GM18508 (cell line): ENCODE data around the gene MMP14.
"Not testable (repeated sequence)": the region's sequence is repeated elsewhere in the genome, so short reads cannot be mapped to it uniquely, and the experiment has no call there.

Experiments
- ATAC-seq: cut with Tn5 transposase; IDR thresholded peaks from one replicate; pipeline ENCODE4 v1.9.1; 2021; ENCODE audit warnings: moderate number of reproducible peaks; ENCODE audit not compliant: insufficient read depth, unreplicated experiment

The MMP14 gene

DNA sequence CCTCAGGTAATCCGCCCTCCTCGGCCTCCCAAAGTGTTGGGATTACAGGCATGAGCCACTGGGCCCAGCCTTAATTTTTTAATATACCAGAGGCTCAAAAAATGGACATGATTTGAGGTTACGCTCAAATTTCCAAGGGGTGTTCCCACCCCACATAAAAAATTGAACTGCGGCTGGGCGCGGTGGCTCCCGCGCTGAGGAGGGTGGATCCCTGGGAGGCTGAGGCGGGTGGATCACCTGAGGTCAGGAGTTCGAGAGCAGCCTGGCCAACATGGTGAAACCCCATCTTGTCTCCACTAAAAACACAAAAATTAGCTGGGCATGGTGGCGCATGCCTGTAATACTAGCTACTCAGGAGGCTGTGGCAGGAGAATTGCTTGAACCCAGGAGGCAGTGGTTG lies 17.9 kb downstream of the MMP14 start:
- ATAC-seq: not testable (repeated sequence)

GRCh38 chr14:22854963-22855724 lies 18.8 kb downstream of the MMP14 start:
- no peak for ATAC-seq

- ATAC-seq: no peak
Observed at GRCh38 chr14:22856428-22856827, 20.0 kb downstream of the MMP14 start.

GRCh38 chr14:22860377-22860776 lies 24.0 kb downstream of the MMP14 start:
- ATAC-seq: not testable (repeated sequence)

GRCh38 chr14:22861651-22862050 lies 25.3 kb downstream of the MMP14 start:
- no peak for ATAC-seq

DNA sequence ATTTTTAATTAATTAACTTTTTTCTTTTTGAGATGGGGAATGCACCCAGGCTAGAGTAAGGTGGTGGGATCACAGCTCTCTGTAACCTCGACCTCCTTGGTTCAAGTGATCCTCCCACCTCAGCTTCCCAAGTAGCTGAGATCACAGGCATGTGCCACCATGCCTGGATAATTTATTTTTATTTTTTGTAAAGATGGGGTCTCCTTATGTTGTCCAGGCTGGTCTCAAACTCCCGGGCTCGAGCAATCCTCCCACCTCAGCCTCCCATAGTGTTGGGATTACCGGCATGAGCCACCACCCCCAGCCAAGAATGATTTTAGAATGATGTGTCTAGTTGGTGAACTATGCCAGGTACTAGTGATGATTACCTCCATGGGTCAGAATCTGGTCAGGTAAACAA lies 28.6 kb downstream of the MMP14 start:
- ATAC-seq: no peak

DNA sequence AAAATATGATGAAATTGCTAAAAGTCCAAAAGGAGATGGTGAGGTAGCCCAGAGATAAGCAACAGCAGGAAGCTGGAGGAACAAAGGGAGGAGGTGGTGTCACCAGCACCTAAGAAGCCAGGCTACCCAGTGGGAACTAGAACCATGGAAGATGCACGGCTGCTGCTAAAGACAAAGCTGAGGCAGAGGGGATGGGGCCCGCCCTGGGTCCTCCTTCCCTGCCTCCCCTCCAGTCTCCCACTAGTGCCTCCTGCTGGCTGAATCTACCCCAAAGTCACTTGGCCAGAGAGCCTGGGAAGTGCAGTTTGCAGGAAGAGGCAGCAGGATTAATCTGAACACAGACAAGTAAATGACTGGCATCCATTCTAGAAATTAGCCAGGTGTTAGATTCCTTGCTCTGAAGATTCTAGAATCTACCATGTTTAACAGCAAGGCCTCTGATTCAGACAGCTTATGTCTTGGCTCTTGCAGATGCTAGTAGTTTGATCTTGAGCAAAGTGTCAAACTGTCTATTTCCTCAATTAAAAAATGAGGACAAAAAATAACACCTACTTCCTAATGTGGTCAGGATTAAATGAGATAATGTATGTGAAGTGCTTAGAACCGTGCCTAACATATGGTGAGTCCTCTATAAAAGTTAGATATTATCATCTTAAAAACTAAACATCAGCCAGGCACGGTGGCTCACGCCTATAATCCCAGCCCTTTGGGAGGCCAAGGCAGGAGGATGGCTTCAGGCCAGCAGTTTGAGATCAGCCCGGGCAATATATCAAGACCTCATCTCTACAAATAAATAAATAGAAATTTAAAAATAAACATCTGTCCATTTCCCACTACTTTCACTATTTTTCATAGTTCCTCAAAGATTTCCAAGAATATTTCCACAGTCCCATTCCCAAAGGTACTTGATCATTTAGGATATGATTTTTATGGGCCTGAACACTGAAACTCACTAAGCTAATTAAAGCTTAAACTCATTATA lies 29.3 kb downstream of the MMP14 start:
- no peak for ATAC-seq

GRCh38 chr14:22866874-22867273 lies 30.5 kb downstream of the MMP14 start:
- ATAC-seq: no peak

- peak; percentile 51 for ATAC-seq
Observed at GRCh38 chr14:22870811-22871223, 34.4 kb downstream of the MMP14 start.

DNA sequence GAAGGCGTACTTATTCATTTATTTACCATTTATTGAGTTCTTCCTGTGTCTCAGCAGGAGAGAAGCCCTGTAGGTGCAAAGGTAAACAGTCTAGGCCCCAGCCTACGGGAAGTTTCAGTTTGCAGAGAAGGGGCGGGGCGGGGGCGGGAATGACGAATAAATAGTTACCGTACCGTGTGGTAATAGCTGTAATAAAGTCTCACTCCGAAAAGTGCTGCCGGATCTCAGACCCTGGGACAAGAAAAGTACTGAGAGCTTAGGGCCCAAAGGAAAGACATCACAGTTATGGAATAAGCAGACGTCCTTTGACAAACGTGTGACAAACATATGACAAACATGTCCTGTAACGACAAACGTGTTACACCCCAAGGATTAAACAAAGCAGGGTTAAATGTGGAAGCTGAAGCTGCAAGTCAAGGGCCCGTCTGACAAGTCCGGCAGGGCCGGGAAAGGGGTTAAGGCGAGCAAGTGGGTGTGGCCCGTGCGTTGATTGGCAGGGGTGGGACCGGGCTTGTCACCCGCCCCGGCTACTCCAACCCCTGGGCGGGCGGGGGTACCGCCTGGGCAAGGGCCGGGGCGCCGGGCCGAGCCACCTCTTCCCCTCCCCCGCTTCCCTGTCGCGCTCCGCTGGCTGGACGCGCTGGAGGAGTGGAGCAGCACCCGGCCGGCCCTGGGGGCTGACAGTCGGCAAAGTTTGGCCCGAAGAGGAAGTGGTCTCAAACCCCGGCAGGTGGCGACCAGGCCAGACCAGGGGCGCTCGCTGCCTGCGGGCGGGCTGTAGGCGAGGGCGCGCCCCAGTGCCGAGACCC lies 35.0 kb downstream of the MMP14 start, which contains the start of gene LRP10:
Gene LRP10, plus strand, starts transcription at position 517 of the 809 bp plus-strand sequence. CDS start 564 bp downstream, outside the sequence.
- ATAC-seq: peak; percentile 37

GRCh38 chr14:22872033-22872832 lies 35.8 kb downstream of the MMP14 start:
- ATAC-seq: no peak

GRCh38 chr14:22872833-22873520 lies 36.6 kb downstream of the MMP14 start:
- no peak for ATAC-seq

DNA sequence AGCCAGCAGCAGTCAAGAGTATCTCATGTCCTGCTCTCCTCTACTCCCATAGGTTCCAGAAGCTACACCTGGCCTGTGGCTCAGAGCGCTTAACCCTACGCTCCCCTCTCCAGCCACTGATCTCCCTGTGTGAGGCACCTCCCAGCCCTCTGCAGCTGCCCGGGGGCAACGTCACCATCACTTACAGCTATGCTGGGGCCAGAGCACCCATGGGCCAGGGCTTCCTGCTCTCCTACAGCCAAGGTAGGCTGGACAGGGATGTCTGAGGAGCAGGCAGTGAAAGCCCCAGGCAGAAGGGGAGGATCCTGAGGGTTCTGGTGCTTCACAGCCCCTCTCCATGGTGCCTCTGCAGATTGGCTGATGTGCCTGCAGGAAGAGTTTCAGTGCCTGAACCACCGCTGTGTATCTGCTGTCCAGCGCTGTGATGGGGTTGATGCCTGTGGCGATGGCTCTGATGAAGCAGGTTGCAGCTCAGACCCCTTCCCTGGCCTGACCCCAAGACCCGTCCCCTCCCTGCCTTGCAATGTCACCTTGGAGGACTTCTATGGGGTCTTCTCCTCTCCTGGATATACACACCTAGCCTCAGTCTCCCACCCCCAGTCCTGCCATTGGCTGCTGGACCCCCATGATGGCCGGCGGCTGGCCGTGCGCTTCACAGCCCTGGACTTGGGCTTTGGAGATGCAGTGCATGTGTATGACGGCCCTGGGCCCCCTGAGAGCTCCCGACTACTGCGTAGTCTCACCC lies 38.8 kb downstream of the MMP14 start:
- ATAC-seq: no peak

DNA sequence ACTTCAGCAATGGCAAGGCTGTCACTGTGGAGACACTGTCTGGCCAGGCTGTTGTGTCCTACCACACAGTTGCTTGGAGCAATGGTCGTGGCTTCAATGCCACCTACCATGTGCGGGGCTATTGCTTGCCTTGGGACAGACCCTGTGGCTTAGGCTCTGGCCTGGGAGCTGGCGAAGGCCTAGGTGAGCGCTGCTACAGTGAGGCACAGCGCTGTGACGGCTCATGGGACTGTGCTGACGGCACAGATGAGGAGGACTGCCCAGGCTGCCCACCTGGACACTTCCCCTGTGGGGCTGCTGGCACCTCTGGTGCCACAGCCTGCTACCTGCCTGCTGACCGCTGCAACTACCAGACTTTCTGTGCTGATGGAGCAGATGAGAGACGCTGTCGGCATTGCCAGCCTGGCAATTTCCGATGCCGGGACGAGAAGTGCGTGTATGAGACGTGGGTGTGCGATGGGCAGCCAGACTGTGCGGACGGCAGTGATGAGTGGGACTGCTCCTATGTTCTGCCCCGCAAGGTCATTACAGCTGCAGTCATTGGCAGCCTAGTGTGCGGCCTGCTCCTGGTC lies 39.4 kb downstream of the MMP14 start:
- no peak for ATAC-seq

GRCh38 chr14:22877000-22877501 lies 40.7 kb downstream of the MMP14 start:
- ATAC-seq: no peak

- no peak for ATAC-seq
Observed at GRCh38 chr14:22878271-22879246, 42.2 kb downstream of the MMP14 start.

- no peak for ATAC-seq
Observed at GRCh38 chr14:22882064-22882463, 45.7 kb downstream of the MMP14 start.
